GM21515 (cell line): ENCODE data around the gene PHKA1.
"Not testable (repeated sequence)": the region's sequence is repeated elsewhere in the genome, so short reads cannot be mapped to it uniquely, and the experiment has no call there.

Experiments
- ATAC-seq: cut with Tn5 transposase; IDR thresholded peaks from one replicate; pipeline ENCODE4 v1.9.1; 2021; ENCODE audit not compliant: unreplicated experiment

PHKA1 gene

GRCh38 chrX:72669508-72669907, 44.6 kb downstream of the PHKA1 start:
- ATAC-seq = not testable (repeated sequence)

GRCh38 chrX:72666451-72666850, 47.7 kb downstream of the PHKA1 start:
- ATAC-seq = no peak

- no peak for ATAC-seq
Observed at GRCh38 chrX:72663737-72664136, 50.4 kb downstream of the PHKA1 start.

GRCh38 chrX:72662020-72662747, 51.9 kb downstream of the PHKA1 start:
- ATAC-seq = no peak

- ATAC-seq = no peak
Observed at GRCh38 chrX:72659723-72660122, 54.4 kb downstream of the PHKA1 start.

GRCh38 chrX:72652082-72652481, 62.0 kb downstream of the PHKA1 start:
- no peak for ATAC-seq

- no peak for ATAC-seq
Observed at GRCh38 chrX:72644946-72645345, 69.2 kb downstream of the PHKA1 start.

GRCh38 chrX:72641611-72642010, 72.5 kb downstream of the PHKA1 start:
- ATAC-seq = no peak

GRCh38 chrX:72635930-72636329, 78.2 kb downstream of the PHKA1 start:
- no peak for ATAC-seq

- ATAC-seq = no peak
Observed at GRCh38 chrX:72634331-72634730, 79.8 kb downstream of the PHKA1 start.

GRCh38 chrX:72630185-72630584, 83.9 kb downstream of the PHKA1 start:
- ATAC-seq = no peak

GRCh38 chrX:72624194-72624593, 89.9 kb downstream of the PHKA1 start:
- no peak for ATAC-seq

GRCh38 chrX:72621625-72622485, 92.3 kb downstream of the PHKA1 start:
- ATAC-seq = no peak

- no peak for ATAC-seq
Observed at GRCh38 chrX:72621163-72621562, 92.9 kb downstream of the PHKA1 start.

GRCh38 chrX:72620550-72621145, 93.5 kb downstream of the PHKA1 start:
- no peak for ATAC-seq

GRCh38 chrX:72609313-72609712, 104.8 kb downstream of the PHKA1 start:
- ATAC-seq = no peak

GRCh38 chrX:72604705-72605104, 109.4 kb downstream of the PHKA1 start:
- ATAC-seq = no peak

- no peak for ATAC-seq
Observed at GRCh38 chrX:72604112-72604511, 110.0 kb downstream of the PHKA1 start.

- ATAC-seq = not testable (repeated sequence)
Observed at GRCh38 chrX:72591038-72591437, 123.1 kb downstream of the PHKA1 start.

GRCh38 chrX:72584163-72584562, 129.9 kb downstream of the PHKA1 start:
- no peak for ATAC-seq

- ATAC-seq = no peak
Observed at GRCh38 chrX:72576141-72576894, 137.8 kb downstream of the PHKA1 start.
